ENCODE data around the gene CRAMP1. TPM values are rescaled to one million over a fixed set of nuclear protein-coding genes. Genes with fewer than 3 reads are reported as not detected.

CRAMP1 gene
- 4.6 and 6.6 TPM in 2 replicates for total RNA-seq

GRCh38 chr16:1612320-1613111 is at the start of gene CRAMP1:
TSS of gene CRAMP1 (plus strand) at chr16:1612360. CDS start at chr16:1614640, 2,280 bp downstream.

GRCh38 chr16:1677942-1678499 is 65.9 kb downstream of the CRAMP1 start, which contains the start of gene JPT2:
TSS of gene JPT2 (plus strand) at chr16:1678279. CDS start at chr16:1678313, 34 bp downstream.

GRCh38 chr16:1705688-1706385 is 93.7 kb downstream of the CRAMP1 start, which contains the start of gene MAPK8IP3:
TSS of gene MAPK8IP3 (plus strand) at chr16:1706195. CDS start at chr16:1706340, 145 bp downstream.

Other genes starting within 250 kb of the CRAMP1 start
- 4.6 and 6.5 TPM in 2 replicates for gene UNKL, start 197.7 kb upstream of the CRAMP1 start, total RNA-seq
- 16.1 and 18.1 TPM in 2 replicates for gene UQCC4, start 191.6 kb upstream of the CRAMP1 start, total RNA-seq
- gene PERCC1, start 181.3 kb upstream of the CRAMP1 start, total RNA-seq: not detected in 2 replicates
- gene CCDC154, start 167.8 kb upstream of the CRAMP1 start, total RNA-seq: 0.26 and 0.37 TPM in 2 replicates
- 60.4 and 81.6 TPM in 2 replicates for gene CLCN7, start 137.3 kb upstream of the CRAMP1 start, total RNA-seq
- gene PTX4, start 123.4 kb upstream of the CRAMP1 start, total RNA-seq: 0.06 TPM in 1 of 2 replicates, not detected in the other
- gene TELO2, start 119.0 kb upstream of the CRAMP1 start, total RNA-seq: 9.9 and 15.5 TPM in 2 replicates
- gene TMEM204, start 78.7 kb upstream of the CRAMP1 start, total RNA-seq: 60.6 and 93.8 TPM in 2 replicates
- gene IFT140, start 288 bp upstream of the CRAMP1 start, total RNA-seq: 23.6 and 27.0 TPM in 2 replicates
- gene JPT2, start 65.9 kb downstream of the CRAMP1 start, total RNA-seq: 22.6 and 24.3 TPM in 2 replicates
- gene MAPK8IP3, start 93.8 kb downstream of the CRAMP1 start, total RNA-seq: 39.2 and 40.2 TPM in 2 replicates
- gene NME3, start 159.2 kb downstream of the CRAMP1 start, total RNA-seq: 35.4 and 48.1 TPM in 2 replicates
- 8.1 and 9.5 TPM in 2 replicates for gene EME2, start 160.4 kb downstream of the CRAMP1 start, total RNA-seq
- 68.1 and 79.9 TPM in 2 replicates for gene MRPS34, start 160.8 kb downstream of the CRAMP1 start, total RNA-seq
- 24.2 and 25.4 TPM in 2 replicates for gene SPSB3, start 170.2 kb downstream of the CRAMP1 start, total RNA-seq
- 45.8 and 63.5 TPM in 2 replicates for gene NUBP2, start 170.6 kb downstream of the CRAMP1 start, total RNA-seq
- under 0.01 and 0.06 TPM in 2 replicates for gene IGFALS, start 181.3 kb downstream of the CRAMP1 start, total RNA-seq
- gene HAGH, start 214.5 kb downstream of the CRAMP1 start, total RNA-seq: 59.3 and 85.5 TPM in 2 replicates
- 47.1 and 74.9 TPM in 2 replicates for gene FAHD1, start 214.8 kb downstream of the CRAMP1 start, total RNA-seq

Data from aortic smooth muscle cell (primary cell).